ENCODE measurements around the gene ALOX12B.

ALOX12B gene

GRCh38 chr17:8072341-8072728 lies 15.2 kb downstream of the ALOX12B start:
- no peak overlapping the region for H3K4me3 ChIP-seq (ENCODE audit: control insufficient read depth, low read depth, low read length)
- no peak for DNase-seq (ENCODE audit: low read depth)
- TF ChIP-seq CTCF (IDR thresholded peaks at IDR 0.05; ENCODE audit: control insufficient read depth, insufficient read depth, low read depth, low read length, missing control alignments) = no peak

GRCh38 chr17:8071496-8071895 lies 16.0 kb downstream of the ALOX12B start:
- H3K4me3 ChIP-seq (ENCODE audit: control insufficient read depth, low read depth, low read length) = no peak overlapping the region
- DNase-seq (ENCODE audit: low read depth) = no peak
- TF ChIP-seq CTCF (IDR thresholded peaks at IDR 0.05; ENCODE audit: control insufficient read depth, insufficient read depth, low read depth, low read length, missing control alignments) = no peak

GRCh38 chr17:8069587-8069860 lies 18.0 kb downstream of the ALOX12B start:
- DNase-seq (ENCODE audit: low read depth) = no peak
- TF ChIP-seq CTCF (IDR thresholded peaks at IDR 0.05; ENCODE audit: control insufficient read depth, insufficient read depth, low read depth, low read length, missing control alignments) = no peak

GRCh38 chr17:8068736-8069586 lies 18.6 kb downstream of the ALOX12B start:
- DNase-seq (ENCODE audit: low read depth) = no peak

More at GRCh38 chr17:8069587-8069860, 18.0 kb downstream of the ALOX12B start:
- no peak overlapping the region for H3K4me3 ChIP-seq (ENCODE audit: control insufficient read depth, low read depth, low read length)

GRCh38 chr17:8067806-8068205 lies 19.7 kb downstream of the ALOX12B start:
- DNase-seq (ENCODE audit: low read depth) = no peak
- H3K4me3 ChIP-seq (ENCODE audit: control insufficient read depth, low read depth, low read length) = no peak overlapping the region
- no peak for TF ChIP-seq CTCF (IDR thresholded peaks at IDR 0.05; ENCODE audit: control insufficient read depth, insufficient read depth, low read depth, low read length, missing control alignments)

More at GRCh38 chr17:8068736-8069586, 18.6 kb downstream of the ALOX12B start:
- H3K4me3 ChIP-seq (ENCODE audit: control insufficient read depth, low read depth, low read length) = no peak overlapping the region
- TF ChIP-seq CTCF (IDR thresholded peaks at IDR 0.05; ENCODE audit: control insufficient read depth, insufficient read depth, low read depth, low read length, missing control alignments) = no peak

- no peak for DNase-seq (ENCODE audit: low read depth)
- TF ChIP-seq CTCF (IDR thresholded peaks at IDR 0.05; ENCODE audit: control insufficient read depth, insufficient read depth, low read depth, low read length, missing control alignments) = no peak
- H3K4me3 ChIP-seq (ENCODE audit: control insufficient read depth, low read depth, low read length) = no peak overlapping the region
These were observed 20.4 kb downstream of the ALOX12B start for GRCh38 chr17:8066841-8067775.

Measured in AG09309 (cell line).